ENCODE measurements around the gene NFIA.

GRCh38 chr1:61404597-61405376 is 322.4 kb downstream of the NFIA start:
- TF ChIP-seq CTCF (conservative IDR thresholded peaks at IDR 0.05 in 1 of 2, IDR thresholded peaks at IDR 0.05 in 1 of 2; ENCODE audit: extremely low read depth in 1 of 2, insufficient read depth in 1 of 2, low read depth in 1 of 2, low read length in 2 of 2) (no peak), EZH2 (IDR thresholded peaks at IDR 0.05; ENCODE audit: borderline replicate concordance, low read length) (no peak)
